Skeletal muscle cell (primary cell): ENCODE measurements around the gene SOX5.
"Not testable (repeated sequence)": the region's sequence is repeated elsewhere in the genome, so short reads cannot be mapped to it uniquely, and the experiment has no call there.

Experiments
- DNase-seq: peaks from one replicate; pipeline ENCODE4 v3.0.0-alpha.2; 2010; ENCODE audit warnings: low read depth
- H3K4me3 ChIP-seq: 2 replicates; pipeline ENCODE4 v1.5.1; 2011; ENCODE audit warnings: low read depth, mild to moderate bottlenecking, control low read depth, low read length, moderate library complexity

The SOX5 gene

GRCh38 chr12:23533265-23533664, 416.2 kb downstream of the SOX5 start:
- no peak for DNase-seq
- H3K4me3 ChIP-seq: no peak overlapping the region

- no peak overlapping the region for H3K4me3 ChIP-seq
- DNase-seq: no peak
Measured at GRCh38 chr12:23528316-23528715, 421.2 kb downstream of the SOX5 start.

GRCh38 chr12:23525450-23526072, 423.9 kb downstream of the SOX5 start:
- no peak overlapping the region for H3K4me3 ChIP-seq
- DNase-seq: no peak

GRCh38 chr12:23523339-23523738, 426.1 kb downstream of the SOX5 start:
- no peak for DNase-seq
- no peak overlapping the region for H3K4me3 ChIP-seq

GRCh38 chr12:23519444-23519843, 430.0 kb downstream of the SOX5 start:
- not testable (repeated sequence) for DNase-seq, H3K4me3 ChIP-seq

GRCh38 chr12:23515785-23516184, 433.7 kb downstream of the SOX5 start:
- not testable (repeated sequence) for H3K4me3 ChIP-seq, DNase-seq

GRCh38 chr12:23510484-23510883, 439.0 kb downstream of the SOX5 start:
- DNase-seq: no peak

GRCh38 chr12:23509832-23510231, 439.6 kb downstream of the SOX5 start:
- H3K4me3 ChIP-seq, DNase-seq: not testable (repeated sequence)

More at GRCh38 chr12:23510484-23510883, 439.0 kb downstream of the SOX5 start:
- no peak overlapping the region for H3K4me3 ChIP-seq

GRCh38 chr12:23507785-23508184, 441.7 kb downstream of the SOX5 start:
- DNase-seq, H3K4me3 ChIP-seq: not testable (repeated sequence)

- DNase-seq: not testable (repeated sequence)
Measured at GRCh38 chr12:23505736-23506135, 443.7 kb downstream of the SOX5 start.

GRCh38 chr12:23504641-23505399, 444.6 kb downstream of the SOX5 start:
- H3K4me3 ChIP-seq: no peak overlapping the region
- no peak for DNase-seq

More at GRCh38 chr12:23505736-23506135, 443.7 kb downstream of the SOX5 start:
- not testable (repeated sequence) for H3K4me3 ChIP-seq

- no peak for DNase-seq
- no peak overlapping the region for H3K4me3 ChIP-seq
Measured at GRCh38 chr12:23504043-23504442, 445.4 kb downstream of the SOX5 start.

GRCh38 chr12:23503544-23503943, 445.9 kb downstream of the SOX5 start:
- DNase-seq: no peak
- H3K4me3 ChIP-seq: no peak overlapping the region

- H3K4me3 ChIP-seq: no peak overlapping the region
- no peak for DNase-seq
Measured at GRCh38 chr12:23502259-23502658, 447.2 kb downstream of the SOX5 start.

GRCh38 chr12:23495472-23495871, 454.0 kb downstream of the SOX5 start:
- DNase-seq: no peak
- no peak overlapping the region for H3K4me3 ChIP-seq

- DNase-seq: no peak
- H3K4me3 ChIP-seq: no peak overlapping the region
Measured at GRCh38 chr12:23493672-23494071, 455.8 kb downstream of the SOX5 start.

GRCh38 chr12:23491029-23491428, 458.4 kb downstream of the SOX5 start:
- not testable (repeated sequence) for DNase-seq, H3K4me3 ChIP-seq

GRCh38 chr12:23488130-23488529, 461.3 kb downstream of the SOX5 start:
- no peak overlapping the region for H3K4me3 ChIP-seq
- no peak for DNase-seq

- no peak overlapping the region for H3K4me3 ChIP-seq
- DNase-seq: no peak
Measured at GRCh38 chr12:23484238-23484637, 465.2 kb downstream of the SOX5 start.

GRCh38 chr12:23482571-23482970, 466.9 kb downstream of the SOX5 start:
- H3K4me3 ChIP-seq: no peak overlapping the region
- no peak for DNase-seq
